ENCODE data around the gene ULBP3. TPM values are rescaled to one million over a fixed set of nuclear protein-coding genes. Genes with fewer than 3 reads are reported as not detected.

The ULBP3 gene
- total RNA-seq, 5 donors from 2014 or later (not counting 1 experiment from before 2014, with no cell fraction given) = 0.35 to 1.3 (median 0.79) TPM

DNA sequence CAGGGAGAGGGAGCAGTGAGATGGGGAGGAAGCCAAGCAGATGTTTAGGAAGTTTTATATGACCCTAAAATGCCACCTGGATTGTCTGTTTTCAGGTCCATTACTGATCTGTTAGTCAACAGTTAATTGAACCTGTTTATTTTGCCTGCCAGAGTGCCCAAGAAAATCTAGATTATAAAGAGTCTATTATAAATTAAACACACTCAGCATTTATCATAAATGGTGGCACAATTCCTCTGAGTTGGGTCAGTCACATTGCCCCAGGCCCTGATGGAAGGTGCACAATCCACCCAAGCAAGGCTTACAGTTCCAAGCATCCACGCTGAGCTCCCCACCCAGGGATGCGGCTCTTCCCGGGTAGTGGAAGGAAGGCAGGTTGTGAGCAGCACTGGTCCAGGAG lies 21.4 kb upstream of the ULBP3 start:
- H3K27ac Mint-ChIP-seq = no peak overlapping the region
- Histone ChIP-seq H3K27ac (ENCODE audit: low read length) (no peak overlapping the region), H3K4me3 (ENCODE audit: control insufficient read depth in 1 of 2, extremely low read depth in 1 of 2, low read length in 1 of 2) (no peak overlapping the region), H3K36me3 (ENCODE audit: control insufficient read depth in 2 of 2, extremely low read depth in 1 of 2, insufficient read depth in 1 of 2, low read length in 1 of 2) (no peaks in the 10 kb centered on the region), H3K27me3 (replicated peaks in 1 of 2; ENCODE audit: control insufficient read depth in 2 of 2, extremely low read depth in 1 of 2, insufficient read depth in 2 of 2, low read length in 1 of 2) (peaks cover 0 to 10% of the 10 kb centered on the region in 2 experiments), H3K9me3 (no peaks in the 10 kb centered on the region), H3K4me1 (ENCODE audit: control insufficient read depth in 1 of 2, extremely low read depth in 1 of 2, insufficient read depth in 2 of 2, low read length in 2 of 2) (no peaks in the 10 kb centered on the region)
- H3K27me3 Mint-ChIP-seq = peaks cover 12 to 18% of the 10 kb centered on the region in 2 donors
- H3K4me3 Mint-ChIP-seq = no peak overlapping the region
- no peaks in the 10 kb centered on the region for H3K9me3 Mint-ChIP-seq
- no peaks in the 10 kb centered on the region for H3K36me3 Mint-ChIP-seq
- ChIA-PET CTCF (interaction anchor here in 1 of 2 donors (0.6 kb wide), 1 partner anchor 18 kb away, joined by 8 read pairs; no protein-coding TSS in a partner anchor), POLR2A (no interaction called here)
- no peak for DNase-seq
- WGBS (ENCODE audit: insufficient coverage) = no CpG with 5 or more reads among the region's 3 CpGs
- H3K4me1 Mint-ChIP-seq = peaks cover 2 to 7% (median 3%) of the 10 kb centered on the region in 3 donors
- no peak for ATAC-seq (replicated peaks in 1 of 4)

DNA sequence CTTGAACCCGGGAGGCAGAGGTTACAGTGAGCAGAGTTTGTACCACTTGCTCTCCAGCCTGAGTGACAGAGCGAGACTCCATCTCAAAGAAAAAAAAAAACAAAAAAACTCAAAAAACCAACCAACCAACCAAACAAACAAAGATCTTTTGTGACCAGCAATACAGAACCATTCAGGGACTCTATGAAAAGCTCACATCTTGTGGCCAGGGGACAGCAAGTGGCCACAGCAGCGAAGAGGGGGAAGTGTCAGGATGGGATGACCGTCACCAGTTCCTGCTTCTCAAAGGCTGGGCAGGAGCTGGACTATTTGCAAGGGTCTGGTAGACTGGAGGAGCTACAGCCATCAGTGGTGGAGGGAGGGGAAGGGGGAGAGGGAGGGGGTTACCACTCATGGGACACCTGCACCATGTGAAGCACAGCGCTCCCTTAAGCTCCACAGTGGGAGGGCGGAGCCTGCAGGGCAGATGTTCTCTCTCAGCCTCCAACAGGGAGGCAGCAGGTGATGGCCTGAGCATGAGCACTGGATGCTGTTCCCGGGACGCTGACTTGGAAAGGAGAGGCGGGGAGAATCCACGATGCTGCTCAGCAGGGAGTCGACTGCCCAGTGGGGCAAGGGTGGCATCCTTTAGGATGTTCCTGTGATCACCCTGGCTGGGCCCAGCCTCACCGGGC lies 19.7 kb upstream of the ULBP3 start:
- Histone ChIP-seq H3K9me3 (no peaks in the 10 kb centered on the region), H3K27ac (ENCODE audit: low read length) (no peak overlapping the region), H3K4me1 (ENCODE audit: control insufficient read depth in 1 of 2, extremely low read depth in 1 of 2, insufficient read depth in 2 of 2, low read length in 2 of 2) (no peaks in the 10 kb centered on the region), H3K27me3 (replicated peaks in 1 of 2; ENCODE audit: control insufficient read depth in 2 of 2, extremely low read depth in 1 of 2, insufficient read depth in 2 of 2, low read length in 1 of 2) (peaks cover 0 to 22% of the 10 kb centered on the region in 2 experiments), H3K36me3 (ENCODE audit: control insufficient read depth in 2 of 2, extremely low read depth in 1 of 2, insufficient read depth in 1 of 2, low read length in 1 of 2) (no peaks in the 10 kb centered on the region), H3K4me3 (ENCODE audit: control insufficient read depth in 1 of 2, extremely low read depth in 1 of 2, low read length in 1 of 2) (no peak overlapping the region)
- DNase-seq = no peak
- CTCF ChIA-PET = interaction anchor here (0.7 to 1.0 kb wide), 4 partner anchors 8 to 801 kb away, joined by 3 to 4 read pairs (median 4); no protein-coding TSS in a partner anchor
- Mint-ChIP-seq H3K9me3 (no peaks in the 10 kb centered on the region), H3K4me1 (no peaks in the 10 kb centered on the region), H3K27ac (no peak overlapping the region), H3K27me3 (peaks cover 17 to 22% of the 10 kb centered on the region in 2 donors), H3K4me3 (no peak overlapping the region), H3K36me3 (no peaks in the 10 kb centered on the region)
- WGBS (ENCODE audit: insufficient coverage) = 71% methylated on average over 4 of the region's 12 CpGs
- POLR2A ChIA-PET = interaction anchor here in 1 of 2 donors (0.6 kb wide), 1 partner anchor 50 kb away, joined by 3 read pairs; no protein-coding TSS in a partner anchor
- no peak for ATAC-seq (replicated peaks in 1 of 4)

DNA sequence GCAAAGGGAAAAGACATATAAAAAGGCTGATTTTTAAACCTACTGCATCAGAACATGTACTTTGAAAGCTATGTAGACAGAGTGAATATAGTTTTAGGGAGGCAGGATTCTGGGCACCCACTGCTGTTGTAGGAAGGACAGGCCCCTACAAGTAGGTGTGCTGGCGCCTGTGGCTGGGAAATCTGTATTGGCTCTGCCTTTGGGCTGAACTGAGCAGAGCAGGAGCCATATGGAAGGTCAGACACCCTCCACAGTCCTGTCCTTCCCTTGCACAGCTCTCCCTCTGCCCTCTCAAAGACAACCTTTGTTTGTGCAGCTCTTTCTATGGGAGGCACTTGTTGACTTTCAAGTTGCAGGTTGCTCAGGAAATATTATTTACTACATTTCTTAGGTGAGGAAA lies 18.4 kb upstream of the ULBP3 start:
- no peaks in the 10 kb centered on the region for H3K4me1 Mint-ChIP-seq
- ChIA-PET POLR2A (no interaction called here), CTCF (interaction anchor here in 1 of 2 donors (0.6 to 0.7 kb wide), 2 partner anchors 33 to 152 kb away, joined by 3 read pairs; no protein-coding TSS in a partner anchor)
- H3K27me3 ChIP-seq (replicated peaks in 1 of 2; ENCODE audit: control insufficient read depth in 2 of 2, extremely low read depth in 1 of 2, insufficient read depth in 2 of 2, low read length in 1 of 2) = peaks cover 0 to 20% of the 10 kb centered on the region in 2 experiments
- H3K9me3 Mint-ChIP-seq = no peaks in the 10 kb centered on the region
- H3K36me3 ChIP-seq (ENCODE audit: control insufficient read depth in 2 of 2, extremely low read depth in 1 of 2, insufficient read depth in 1 of 2, low read length in 1 of 2) = no peaks in the 10 kb centered on the region
- no peak overlapping the region for H3K4me3 ChIP-seq (ENCODE audit: control insufficient read depth in 1 of 2, extremely low read depth in 1 of 2, low read length in 1 of 2)
- no CpG with 5 or more reads among the region's 1 CpG for WGBS (ENCODE audit: insufficient coverage)
- DNase-seq = no peak
- H3K36me3 Mint-ChIP-seq = no peaks in the 10 kb centered on the region
- H3K9me3 ChIP-seq = no peaks in the 10 kb centered on the region
- no peak overlapping the region for H3K4me3 Mint-ChIP-seq
- H3K4me1 ChIP-seq (ENCODE audit: control insufficient read depth in 1 of 2, extremely low read depth in 1 of 2, insufficient read depth in 2 of 2, low read length in 2 of 2) = no peaks in the 10 kb centered on the region
- H3K27ac Mint-ChIP-seq = no peak overlapping the region
- ATAC-seq (replicated peaks in 1 of 4) = no peak
- peaks cover 23 to 26% of the 10 kb centered on the region in 2 donors for H3K27me3 Mint-ChIP-seq
- no peak overlapping the region for H3K27ac ChIP-seq (ENCODE audit: low read length)

DNA sequence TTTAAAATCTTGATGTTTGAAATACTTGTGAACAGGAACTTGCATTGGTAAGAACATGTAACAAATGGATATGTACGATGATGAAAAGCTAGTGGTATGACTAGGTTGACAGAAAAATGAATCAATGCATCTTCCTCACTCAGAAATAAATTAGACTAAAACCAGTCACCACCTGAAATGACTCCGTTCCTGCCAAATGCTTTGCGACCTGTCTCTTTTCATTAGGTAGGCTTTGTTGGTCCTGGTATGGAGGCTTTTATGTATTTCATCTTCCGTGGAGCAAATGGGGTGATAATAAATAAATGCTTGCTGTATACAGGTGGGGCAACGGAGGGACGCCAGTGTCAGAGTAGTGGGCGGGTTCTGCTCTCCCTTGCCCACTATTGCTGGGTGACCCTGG lies 17.1 kb upstream of the ULBP3 start:
- ChIA-PET POLR2A (no interaction called here), CTCF (no interaction called here)
- H3K9me3 ChIP-seq = no peaks in the 10 kb centered on the region
- H3K27me3 ChIP-seq (replicated peaks in 1 of 2; ENCODE audit: control insufficient read depth in 2 of 2, extremely low read depth in 1 of 2, insufficient read depth in 2 of 2, low read length in 1 of 2) = peaks cover 0 to 20% of the 10 kb centered on the region in 2 experiments
- no peak overlapping the region for H3K27ac Mint-ChIP-seq
- peaks cover 21 to 26% of the 10 kb centered on the region in 2 donors for H3K27me3 Mint-ChIP-seq
- no peak overlapping the region for H3K4me3 Mint-ChIP-seq
- 93% methylated on average over 3 of the region's 7 CpGs for WGBS (ENCODE audit: insufficient coverage)
- no peak overlapping the region for H3K27ac ChIP-seq (ENCODE audit: low read length)
- H3K36me3 Mint-ChIP-seq = no peaks in the 10 kb centered on the region
- no peaks in the 10 kb centered on the region for H3K36me3 ChIP-seq (ENCODE audit: control insufficient read depth in 2 of 2, extremely low read depth in 1 of 2, insufficient read depth in 1 of 2, low read length in 1 of 2)
- H3K4me1 Mint-ChIP-seq = no peaks in the 10 kb centered on the region
- DNase-seq (no peak), ATAC-seq (replicated peaks in 1 of 4) (no peak)
- no peaks in the 10 kb centered on the region for H3K9me3 Mint-ChIP-seq
- H3K4me3 ChIP-seq (ENCODE audit: control insufficient read depth in 1 of 2, extremely low read depth in 1 of 2, low read length in 1 of 2) = no peak overlapping the region
- H3K4me1 ChIP-seq (ENCODE audit: control insufficient read depth in 1 of 2, extremely low read depth in 1 of 2, insufficient read depth in 2 of 2, low read length in 2 of 2) = no peaks in the 10 kb centered on the region

DNA sequence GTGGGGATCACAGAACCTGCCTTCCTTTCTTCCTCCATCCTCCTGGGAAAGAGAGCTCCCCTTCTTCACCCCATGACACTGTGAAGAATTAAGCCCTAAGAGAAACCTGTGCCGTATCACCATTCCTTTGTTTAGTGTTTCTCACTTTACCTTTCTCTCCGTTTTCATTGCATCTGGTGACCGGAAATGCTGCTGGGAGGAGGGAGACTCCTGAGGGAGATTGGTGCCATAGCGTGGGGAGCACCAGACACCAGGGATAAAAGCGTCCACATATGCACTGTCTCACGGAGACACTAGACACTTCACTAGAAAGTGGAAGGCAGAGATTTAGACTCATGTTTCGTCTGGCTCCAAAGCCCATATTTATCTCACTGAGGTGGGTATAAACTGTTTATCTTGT lies 15.5 kb upstream of the ULBP3 start:
- Mint-ChIP-seq H3K27ac (no peak overlapping the region), H3K9me3 (no peaks in the 10 kb centered on the region), H3K27me3 (peaks cover 24 to 32% of the 10 kb centered on the region in 2 donors), H3K4me3 (no peak overlapping the region), H3K36me3 (no peaks in the 10 kb centered on the region), H3K4me1 (peaks cover 12 to 14% (median 13%) of the 10 kb centered on the region in 3 donors)
- ATAC-seq (replicated peaks in 1 of 4) (no peak), DNase-seq (no peak)
- no peaks in the 10 kb centered on the region for H3K9me3 ChIP-seq
- WGBS (ENCODE audit: insufficient coverage) = 86% methylated on average over 4 of the region's 7 CpGs
- CTCF ChIA-PET = interaction anchor here in 1 of 2 donors (0.6 kb wide), 1 partner anchor 336 kb away, joined by 5 read pairs; no protein-coding TSS in a partner anchor
- peaks cover 0 to 25% of the 10 kb centered on the region in 2 experiments for H3K27me3 ChIP-seq (replicated peaks in 1 of 2; ENCODE audit: control insufficient read depth in 2 of 2, extremely low read depth in 1 of 2, insufficient read depth in 2 of 2, low read length in 1 of 2)
- no peaks in the 10 kb centered on the region for H3K36me3 ChIP-seq (ENCODE audit: control insufficient read depth in 2 of 2, extremely low read depth in 1 of 2, insufficient read depth in 1 of 2, low read length in 1 of 2)
- H3K27ac ChIP-seq (ENCODE audit: low read length) = no peak overlapping the region
- H3K4me1 ChIP-seq (ENCODE audit: control insufficient read depth in 1 of 2, extremely low read depth in 1 of 2, insufficient read depth in 2 of 2, low read length in 2 of 2) = peaks cover 5 to 13% of the 10 kb centered on the region in 2 experiments
- no peak overlapping the region for H3K4me3 ChIP-seq (ENCODE audit: control insufficient read depth in 1 of 2, extremely low read depth in 1 of 2, low read length in 1 of 2)
- POLR2A ChIA-PET = no interaction called here

DNA sequence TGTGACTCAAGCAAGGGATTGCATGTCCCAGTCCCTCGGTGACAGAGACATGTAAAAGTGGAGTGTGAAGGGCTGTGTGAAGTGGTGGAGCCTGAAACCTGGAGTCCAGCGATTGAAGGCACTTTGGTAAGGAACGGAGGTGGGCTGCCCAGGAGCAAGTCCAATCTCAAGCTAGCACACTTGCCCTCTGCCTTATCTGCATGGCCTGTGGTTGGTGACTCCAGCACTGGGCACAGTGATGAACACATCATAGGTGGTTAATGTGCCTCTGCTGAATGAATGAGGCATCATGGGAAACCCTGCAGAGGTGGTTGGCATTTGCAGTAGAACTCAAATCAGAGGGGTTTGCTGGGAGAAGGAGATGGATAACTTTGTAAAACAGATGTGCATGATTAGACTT lies 14.9 kb upstream of the ULBP3 start:
- Mint-ChIP-seq H3K36me3 (no peaks in the 10 kb centered on the region), H3K27me3 (peaks cover 24 to 32% of the 10 kb centered on the region in 2 donors), H3K4me3 (no peak overlapping the region), H3K4me1 (peaks cover 16 to 19% (median 16%) of the 10 kb centered on the region in 3 donors), H3K27ac (no peak overlapping the region), H3K9me3 (no peaks in the 10 kb centered on the region)
- ChIA-PET POLR2A (no interaction called here), CTCF (no interaction called here)
- H3K9me3 ChIP-seq = no peaks in the 10 kb centered on the region
- WGBS (ENCODE audit: insufficient coverage) = 80% methylated on average over 1 of the region's 3 CpGs
- DNase-seq = no peak
- no peak overlapping the region for H3K4me3 ChIP-seq (ENCODE audit: control insufficient read depth in 1 of 2, extremely low read depth in 1 of 2, low read length in 1 of 2)
- peaks cover 0 to 25% of the 10 kb centered on the region in 2 experiments for H3K27me3 ChIP-seq (replicated peaks in 1 of 2; ENCODE audit: control insufficient read depth in 2 of 2, extremely low read depth in 1 of 2, insufficient read depth in 2 of 2, low read length in 1 of 2)
- ATAC-seq (replicated peaks in 1 of 4) = no peak
- peaks cover 5 to 19% of the 10 kb centered on the region in 2 experiments for H3K4me1 ChIP-seq (ENCODE audit: control insufficient read depth in 1 of 2, extremely low read depth in 1 of 2, insufficient read depth in 2 of 2, low read length in 2 of 2)
- no peak overlapping the region for H3K27ac ChIP-seq (ENCODE audit: low read length)
- no peaks in the 10 kb centered on the region for H3K36me3 ChIP-seq (ENCODE audit: control insufficient read depth in 2 of 2, extremely low read depth in 1 of 2, insufficient read depth in 1 of 2, low read length in 1 of 2)
